ENCODE results near the gene DPPA3.
"Not testable (repeated sequence)": the region's sequence is repeated elsewhere in the genome, so short reads cannot be mapped to it uniquely, and the experiment has no call there.

The DPPA3 gene

GRCh38 chr12:7751394-7751793 is 40.2 kb downstream of the DPPA3 start:
- no peak overlapping the region for H3K4me3 ChIP-seq (ENCODE audit: low read length)
- TF ChIP-seq CTCF (conservative IDR thresholded peaks at IDR 0.05; ENCODE audit: low read depth, low read length), result no peak
- no peak for DNase-seq (ENCODE audit: low read depth)

GRCh38 chr12:7751941-7752922 is 41.0 kb downstream of the DPPA3 start:
- DNase-seq (ENCODE audit: low read depth); H3K4me3 ChIP-seq (ENCODE audit: low read length): not testable (repeated sequence)

- DNase-seq (ENCODE audit: low read depth); H3K4me3 ChIP-seq (ENCODE audit: low read length): not testable (repeated sequence)
Observed at GRCh38 chr12:7755668-7756067, 44.4 kb downstream of the DPPA3 start.

GRCh38 chr12:7756993-7757392 is 45.8 kb downstream of the DPPA3 start:
- TF ChIP-seq CTCF (conservative IDR thresholded peaks at IDR 0.05; ENCODE audit: low read depth, low read length), result no peak
- no peak for DNase-seq (ENCODE audit: low read depth)
- no peak overlapping the region for H3K4me3 ChIP-seq (ENCODE audit: low read length)

GRCh38 chr12:7758766-7759140 is 47.5 kb downstream of the DPPA3 start:
- no peak overlapping the region for H3K4me3 ChIP-seq (ENCODE audit: low read length)
- TF ChIP-seq CTCF (conservative IDR thresholded peaks at IDR 0.05; ENCODE audit: low read depth, low read length), result no peak

More at GRCh38 chr12:7758766-7759140, 47.5 kb downstream of the DPPA3 start:
- no peak for DNase-seq (ENCODE audit: low read depth)

Data from retinal pigment epithelial cell (primary cell).